K562 (cell line): ENCODE data around the gene RPN1. TPM values are rescaled to one million over a fixed set of nuclear protein-coding genes. Genes with fewer than 3 reads are reported as not detected.

ENCODE experiments used
- ATAC-seq: fragments of 200-7000 bp; cut with Tn5 transposase; 3 replicates; pipeline ENCODE4 v1.9.1; 2020; ENCODE audit warnings: moderate library complexity
- BruUV-seq: library from RNA; stranded (reverse); fragments of 400-500 nt; replicated peaks from 2 replicates; lab custom pipeline; 2021; lab: Mats Ljungman, UMichigan
- CTCF ChIA-PET: fragments of 300-600 bp; formaldehyde crosslinking; extraction: SDS; loops from one replicate; lab custom pipeline; 2021; ENCODE audit warnings: low intra/inter-chr PET ratio; lab: Yijun Ruan, JAX
- POLR2A ChIA-PET: fragments of 300-600, 350-650 bp; sonication (Branson Sonifier 250); formaldehyde crosslinking; extraction: SDS; loops from one replicate; lab custom pipeline; 2021; ENCODE audit warnings: antibody characterized with exemption, inconsistent platforms; lab: Yijun Ruan, JAX
- DNase-seq, 4 experiments: peaks; one replicate each; pipeline versions ENCODE4 v3.0.0 to v3.0.0-alpha.2; 2011 to 2018; ENCODE audit warnings: low spot score in 3 of 4, mixed read lengths in 3 of 4; ENCODE audit errors: extremely low read depth in 1 of 4
- FAIRE-seq: peaks from 2 replicates; lab custom pipeline; 2011; peaks lifted over from hg19 to GRCh38; lab: Jason Lieb, UNC
- H2AFZ ChIP-seq: 2 replicates; pipeline ENCODE4 v1.6.0; 2011; ENCODE audit warnings: low read depth, low read length, control low read depth, inconsistent platforms
- H3K27ac ChIP-seq: fragments of 200-600 bp; 3 replicates; pipeline ENCODE4 v1.8.0; 2011; ENCODE audit warnings: low read depth, mild to moderate bottlenecking, control low read depth, inconsistent platforms, low read length, moderate library complexity, mixed read lengths; ENCODE audit errors: extremely low read depth
- H3K27me3 ChIP-seq, 2 experiments: fragments of 300-600 bp in 1 of 2; 2 replicates in 1 of 2; 3 replicates in 1 of 2; pipeline versions ENCODE4 v1.6.0 to v1.8.0; 2011; ENCODE audit warnings: inconsistent platforms in 2 of 2, low read length in 2 of 2, mild to moderate bottlenecking in 1 of 2, mixed read lengths in 1 of 2, moderate library complexity in 1 of 2; ENCODE audit not compliant: control insufficient read depth in 2 of 2, insufficient read depth in 2 of 2
- H3K36me3 ChIP-seq: fragments of 300-600 bp; 3 replicates; pipeline ENCODE4 v1.8.0; 2011; ENCODE audit warnings: mild to moderate bottlenecking, low read length, inconsistent platforms; ENCODE audit not compliant: control insufficient read depth, insufficient read depth
- H3K4me1 ChIP-seq, 2 experiments: fragments of 200-600 bp in 1 of 2; replicated peaks in 1 of 2; 2 replicates in 1 of 2; 3 replicates in 1 of 2; pipeline versions ENCODE4 v1.5.1 to v1.8.0; 2011; ENCODE audit warnings: inconsistent platforms in 2 of 2, low read length in 2 of 2, mild to moderate bottlenecking in 1 of 2, mixed read lengths in 1 of 2, moderate library complexity in 1 of 2; ENCODE audit not compliant: control insufficient read depth in 2 of 2, insufficient read depth in 2 of 2
- H3K4me2 ChIP-seq: 2 replicates; pipeline ENCODE4 v1.6.1; 2011; ENCODE audit warnings: low read length, control low read depth, inconsistent platforms, mixed read lengths; ENCODE audit not compliant: insufficient read depth
- H3K4me3 ChIP-seq: fragments of 200-600 bp; sonication (generic), shearing (Covaris generic); 2 replicates; pipeline ENCODE4 v1.5.1; 2016; ENCODE audit warnings: control low read depth, inconsistent platforms
- H3K79me2 ChIP-seq: fragments of 200-600 bp; 3 replicates; pipeline ENCODE4 v1.8.0; 2011; ENCODE audit warnings: low read length, inconsistent platforms; ENCODE audit not compliant: control insufficient read depth, insufficient read depth
- H3K9ac ChIP-seq, 2 experiments: 2 replicates each; pipeline versions ENCODE4 v1.6.0 to v1.6.1; 2011; ENCODE audit warnings: low read depth in 2 of 2, low read length in 2 of 2, control low read depth in 1 of 2, inconsistent platforms in 1 of 2, mild to moderate bottlenecking in 1 of 2, mixed read lengths in 1 of 2; ENCODE audit not compliant: insufficient read depth in 1 of 2
- H3K9me1 ChIP-seq: one replicate; pipeline ENCODE4 v1.6.0; 2011; ENCODE audit warnings: inconsistent platforms, mild to moderate bottlenecking, low read length, moderate library complexity; ENCODE audit not compliant: control insufficient read depth, insufficient read depth
- H3K9me3 ChIP-seq: replicated peaks from 2 replicates; pipeline ENCODE4 v1.5.1; 2011; ENCODE audit warnings: low read depth, low read length, inconsistent platforms; ENCODE audit not compliant: control insufficient read depth, insufficient read depth
- H4K20me1 ChIP-seq: replicated peaks from 2 replicates; pipeline ENCODE4 v1.6.1; 2011; ENCODE audit warnings: low read length, inconsistent platforms, mixed read lengths; ENCODE audit not compliant: control insufficient read depth, insufficient read depth
- CHD4 ChIP-seq: fragments of 200-600 bp; sonication (generic); IDR thresholded peaks from 3 replicates; pipeline ENCODE4 v1.6.1; 2012; ENCODE audit warnings: low read depth, mild to moderate bottlenecking, mixed read lengths, low read length, inconsistent platforms; ENCODE audit not compliant: insufficient read depth, insufficient replicate concordance, poor library complexity, severe bottlenecking
- E4F1 ChIP-seq: fragments of 250-450 bp; sonication (Bioruptor Pico); IDR thresholded peaks from 2 replicates; pipeline ENCODE4 v1.5.0; 2021; ENCODE audit warnings: mild to moderate bottlenecking, borderline replicate concordance
- FOXM1 ChIP-seq, 2 experiments: fragments of 450-650 bp in 1 of 2; sonication (generic) in 1 of 2; formaldehyde crosslinking in 1 of 2; IDR thresholded peaks; 2 replicates each; pipeline versions ENCODE4 v1.6.1 to v1.9.0; 2017 to 2022; ENCODE audit warnings: low read depth in 2 of 2, mild to moderate bottlenecking in 2 of 2, missing genetic modification reagents in 1 of 2, moderate library complexity in 1 of 2
- NR2C1 ChIP-seq, 2 experiments: fragments of 450-650 bp; IDR thresholded peaks; 2 replicates each; pipeline ENCODE4 v1.6.1; 2017; ENCODE audit warnings: mild to moderate bottlenecking in 2 of 2, antibody characterized with exemption in 1 of 2, inconsistent platforms in 1 of 2, missing compliant biosample characterization in 1 of 2, missing genetic modification characterization in 1 of 2
- PRPF4 ChIP-seq: fragments of 200-400 bp; formaldehyde crosslinking; IDR thresholded peaks from one replicate; pipeline ENCODE4 v1.6.1; 2017; ENCODE audit warnings: low read length, low read depth, mild to moderate bottlenecking; ENCODE audit not compliant: insufficient read depth, poor library complexity, severe bottlenecking
- PURB ChIP-seq: sonication (generic); formaldehyde crosslinking; IDR thresholded peaks from 2 replicates; pipeline ENCODE4 v1.9.0; 2021; ENCODE audit warnings: low read depth, mild to moderate bottlenecking, missing genetic modification reagents
- SPI1 ChIP-seq: IDR thresholded peaks from 2 replicates; pipeline ENCODE4 v1.6.1; 2011; ENCODE audit warnings: low read depth, low read length, control low read depth, borderline replicate concordance
- SRF ChIP-seq, 2 experiments: fragments of 250-450, 450-650 bp in 1 of 2; sonication (Bioruptor Pico) in 1 of 2; sonication (generic) in 1 of 2; formaldehyde crosslinking; IDR thresholded peaks; 2 replicates each; pipeline versions ENCODE4 v1.5.0 to v1.5.1; 2020 to 2022; ENCODE audit warnings: mild to moderate bottlenecking in 1 of 2, missing genetic modification reagents in 1 of 2
- XRCC3 ChIP-seq: fragments of 450-650 bp; IDR thresholded peaks from 2 replicates; pipeline ENCODE4 v1.6.1; 2017; ENCODE audit warnings: mild to moderate bottlenecking, moderate library complexity
- ZBTB11 ChIP-seq, 3 experiments: fragments of 200-800 bp in 1 of 3; fragments of 250-450 bp in 1 of 3; fragments of 450-650 bp in 1 of 3; sonication (Bioruptor Pico) in 1 of 3; sonication (Bioruptor generic) in 1 of 3; formaldehyde crosslinking in 1 of 3; IDR thresholded peaks; 2 replicates each; pipeline versions ENCODE4 v1.6.1 to v1.8.0; 2016 to 2022; ENCODE audit warnings: mild to moderate bottlenecking in 2 of 3, missing genetic modification characterization in 2 of 3, missing compliant biosample characterization in 1 of 3, moderate library complexity in 1 of 3
- WGBS: fragments of 100-300 bp; shearing (Covaris generic); methylation state at CpG from one replicate; pipeline ENCODE4 v1.1.6; 2016; ENCODE audit warnings: low coverage, mixed read lengths; ENCODE audit not compliant: insufficient coverage; ENCODE audit errors: missing lambda C conversion rate; 5-methylcytosine and 5-hydroxymethylcytosine counted together
- in situ Hi-C: fragments of 300-500 bp; cut with MboI; formaldehyde crosslinking; loops from 4 replicates; pipeline ENCODE4 v1.15.0; 2018; ENCODE audit warnings: inconsistent platforms, mixed read lengths
- intact Hi-C: fragments of 100-400 bp; cut with micrococcal nuclease; formaldehyde crosslinking; loops from 2 replicates; pipeline ENCODE4 v1.14.2; 2022
- polyA plus RNA-seq, 8 experiments: library from polyadenylated mRNA; depleted of rRNA in 4 of 8; stranded (reverse) in 5 of 8; unstranded in 3 of 8; fragments of >200 nt; fragmentation: Nextera tagmentation in 2 of 8; fragmentation: Illumina TruSeq in 1 of 8; extraction: Ambion mirVana in 2 of 8; extraction: Trizol in 1 of 8; gene quantifications; 2 replicates each; pipeline versions ENCODE4 v1.2.1 to v1.2.3, GENCODE V29; 2011 to 2014; ENCODE audit warnings: inconsistent platforms in 1 of 8, missing spikeins in 1 of 8
- total RNA-seq, 7 experiments: library from RNA; depleted of rRNA in 6 of 7; stranded (reverse); fragments of >200 nt in 6 of 7; fragmentation: Illumina TruSeq in 2 of 7; extraction: Trizol in 2 of 7; gene quantifications; 2 replicates each; pipeline versions ENCODE4 v1.2.1 to v1.2.3, GENCODE V29; 2011 to 2021; ENCODE audit warnings: low replicate concordance in 1 of 7

The RPN1 gene
- total and polyA plus RNA-seq, 9 of the 15 experiments (the other 6 are each of a cell fraction or from before 2014, with no cell fraction given) = 39.5 to 300 (median 148) TPM

- TF ChIP-seq SRF (CRISPR knock-in tag; IDR thresholded peaks at IDR 0.05) = no peak
- TF ChIP-seq ZBTB11 (CRISPR knock-in tag; IDR thresholded peaks at IDR 0.05) = no peak
- TF ChIP-seq, all 486 proteins: peak for 0
Observed at GRCh38 chr3:128610451-128611070, 40.1 kb downstream of the RPN1 start (continued).

- H2AFZ ChIP-seq = no peak overlapping the region
- ChIA-PET CTCF (no interaction called here), POLR2A (no interaction called here)
- H3K4me3 ChIP-seq = no peak overlapping the region
- ATAC-seq (no peak), DNase-seq (no peak), FAIRE-seq (no peak)
- no peaks in the 10 kb centered on the region for H3K79me2 ChIP-seq
- no peaks in the 10 kb centered on the region for H3K36me3 ChIP-seq
- 75% methylated on average over 9 of the region's 11 CpGs for WGBS
- H3K9ac ChIP-seq = no peak overlapping the region
- H3K27ac ChIP-seq = no peak overlapping the region
- H4K20me1 ChIP-seq = no peaks in the 10 kb centered on the region; the same call in 1 of the 2 replicates
- in situ Hi-C loops (no loop called here), intact Hi-C loops (no loop called here)
- no TSS peak for BruUV-seq
- H3K4me2 ChIP-seq = no peak overlapping the region
- no peaks in the 10 kb centered on the region for H3K9me3 ChIP-seq
- no peaks in the 10 kb centered on the region for H3K9me1 ChIP-seq
- H3K4me1 ChIP-seq = peaks cover 2 to 11% of the 10 kb centered on the region in 2 experiments; a peak in 3 of 5 replicates
- H3K27me3 ChIP-seq = no peaks in the 10 kb centered on the region
- TF ChIP-seq PRPF4 = no peak
- TF ChIP-seq CHD4 = no peak
- no peak for TF ChIP-seq PURB
- no peak for TF ChIP-seq SPI1
- no peak for TF ChIP-seq XRCC3
- no peak for TF ChIP-seq E4F1 (CRISPR knock-in tag)
- TF ChIP-seq NR2C1 (IDR thresholded peaks at IDR 0.05) = no peak
- no peak for TF ChIP-seq NR2C1 (tag; IDR thresholded peaks at IDR 0.05)
- TF ChIP-seq FOXM1 (IDR thresholded peaks at IDR 0.05; ENCODE audit: low read depth) = no peak
- no peak for TF ChIP-seq FOXM1 (CRISPR knock-in tag; IDR thresholded peaks at IDR 0.05; ENCODE audit: low read depth)
Observed at GRCh38 chr3:128609294-128609693, 41.3 kb downstream of the RPN1 start.
